Fibroblast of skin of scalp (primary cell): ENCODE measurements around the gene OSBPL3.
"Not testable (repeated sequence)": the region's sequence is repeated elsewhere in the genome, so short reads cannot be mapped to it uniquely, and the experiment has no call there.

Source experiments
- DNase-seq: peaks from one replicate; pipeline ENCODE4 v3.0.0-alpha.2; 2013

The OSBPL3 gene

GRCh38 chr7:24825931-24826661 lies 153.9 kb downstream of the OSBPL3 start:
- DNase-seq: peak; percentile 26

- DNase-seq: no peak
Observed at GRCh38 chr7:24825381-24825794, 154.6 kb downstream of the OSBPL3 start.

- DNase-seq: no peak
Observed at GRCh38 chr7:24824896-24825295, 155.1 kb downstream of the OSBPL3 start.

GRCh38 chr7:24824400-24824799 lies 155.6 kb downstream of the OSBPL3 start:
- DNase-seq: no peak

- DNase-seq: no peak
Observed at GRCh38 chr7:24821754-24822054, 158.3 kb downstream of the OSBPL3 start.

- DNase-seq: peak; percentile 79
Observed at GRCh38 chr7:24821045-24821753, 158.8 kb downstream of the OSBPL3 start.

GRCh38 chr7:24820730-24821044 lies 159.3 kb downstream of the OSBPL3 start:
- peak; percentile 60 for DNase-seq

- DNase-seq: peak; percentile 85
Observed at GRCh38 chr7:24819916-24820689, 159.9 kb downstream of the OSBPL3 start.

GRCh38 chr7:24817339-24817738 lies 162.6 kb downstream of the OSBPL3 start:
- no peak for DNase-seq

- DNase-seq: no peak
Observed at GRCh38 chr7:24816868-24817267, 163.1 kb downstream of the OSBPL3 start.

GRCh38 chr7:24812305-24812945 lies 167.6 kb downstream of the OSBPL3 start:
- DNase-seq: peak; percentile 39

- DNase-seq: no peak
Observed at GRCh38 chr7:24808518-24808917, 171.5 kb downstream of the OSBPL3 start.

- no peak for DNase-seq
Observed at GRCh38 chr7:24802300-24802699, 177.7 kb downstream of the OSBPL3 start.

- DNase-seq: no peak
Observed at GRCh38 chr7:24801883-24802282, 178.1 kb downstream of the OSBPL3 start.

GRCh38 chr7:24800667-24801066 lies 179.3 kb downstream of the OSBPL3 start:
- no peak for DNase-seq

GRCh38 chr7:24800073-24800472 lies 179.9 kb downstream of the OSBPL3 start:
- DNase-seq: no peak

GRCh38 chr7:24799506-24799905 lies 180.5 kb downstream of the OSBPL3 start:
- peak; percentile 46 for DNase-seq

- DNase-seq: no peak
Observed at GRCh38 chr7:24798261-24798660, 181.7 kb downstream of the OSBPL3 start.

- no peak for DNase-seq
Observed at GRCh38 chr7:24797270-24797669, 182.7 kb downstream of the OSBPL3 start.

GRCh38 chr7:24795407-24795767 lies 184.6 kb downstream of the OSBPL3 start:
- DNase-seq: no peak

- not testable (repeated sequence) for DNase-seq
Observed at GRCh38 chr7:24794751-24795406, 185.1 kb downstream of the OSBPL3 start.

GRCh38 chr7:24793982-24794648 lies 185.9 kb downstream of the OSBPL3 start:
- no peak for DNase-seq
